ENCODE measurements around the gene NEK3. TPM values are rescaled to one million over a fixed set of nuclear protein-coding genes. Genes with fewer than 3 reads are reported as not detected.

The NEK3 gene
- total RNA-seq, 6 donors from 2014 or later = 4.4 to 34.6 (median 13.7) TPM

GRCh38 chr13:52125547-52125946 is 33.9 kb downstream of the NEK3 start:
- H3K4me1 ChIP-seq = peaks cover 5 to 22% (median 15%) of the 10 kb centered on the region in 4 donors
- no peaks in the 10 kb centered on the region for H3K27me3 ChIP-seq
- ATAC-seq (ENCODE audit: low FRiP score in 2 of 2) = no peak
- no peaks in the 10 kb centered on the region for H3K36me3 ChIP-seq
- no peak for TF ChIP-seq CTCF (IDR thresholded peaks at IDR 0.05)
- no peak for TF ChIP-seq EP300 (IDR thresholded peaks at IDR 0.05)
- TF ChIP-seq POLR2A (IDR thresholded peaks at IDR 0.05) = no peak
- TF ChIP-seq POLR2AphosphoS5 (IDR thresholded peaks at IDR 0.05) = no peak
- H3K9me3 ChIP-seq = no peaks in the 10 kb centered on the region
- no peak overlapping the region for H3K4me3 ChIP-seq
- H3K27ac ChIP-seq = no peak overlapping the region
- WGBS, 2 donors = 91 to 92% methylated on average over 3 of the region's 3 CpGs
- no peak for DNase-seq

DNA sequence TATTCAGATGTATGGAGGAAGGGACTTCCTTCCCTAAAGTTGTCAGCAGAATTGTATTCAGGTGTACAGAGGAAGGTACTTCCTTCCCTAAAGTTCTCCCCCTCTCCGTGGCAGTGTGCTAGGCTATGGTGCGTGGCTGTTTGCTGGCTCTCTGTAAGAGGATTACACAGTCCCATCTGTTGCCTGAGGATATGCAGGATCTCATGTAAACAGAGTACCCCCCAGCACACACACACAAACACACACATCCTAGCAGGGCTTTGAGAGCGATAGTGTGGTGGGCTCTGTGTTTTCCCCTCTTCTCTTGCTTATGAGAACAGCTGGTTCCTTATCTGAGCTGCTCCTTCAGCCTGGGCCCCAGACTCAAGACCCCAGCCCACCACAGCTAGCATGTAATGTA is 40.8 kb downstream of the NEK3 start:
- no peak for ATAC-seq (ENCODE audit: low FRiP score in 2 of 2)
- Histone ChIP-seq H3K27me3 (no peaks in the 10 kb centered on the region), H3K4me1 (no peaks in the 10 kb centered on the region), H3K36me3 (no peaks in the 10 kb centered on the region), H3K9me3 (no peaks in the 10 kb centered on the region), H3K4me3 (no peak overlapping the region), H3K27ac (no peak overlapping the region)
- DNase-seq = no peak
- WGBS, 2 donors = 58 to 64% methylated on average over 3 of the region's 3 CpGs
- TF ChIP-seq POLR2AphosphoS5 (IDR thresholded peaks at IDR 0.05) = no peak
- no peak for TF ChIP-seq POLR2A (IDR thresholded peaks at IDR 0.05)
- TF ChIP-seq EP300 (IDR thresholded peaks at IDR 0.05) = no peak
- no peak for TF ChIP-seq CTCF (IDR thresholded peaks at IDR 0.05)

- TF ChIP-seq POLR2AphosphoS5 (IDR thresholded peaks at IDR 0.05) = no peak
- TF ChIP-seq POLR2A (IDR thresholded peaks at IDR 0.05) = no peak
- TF ChIP-seq CTCF (IDR thresholded peaks at IDR 0.05) = no peak
- TF ChIP-seq EP300 (IDR thresholded peaks at IDR 0.05) = no peak
- Histone ChIP-seq H3K27me3 (no peaks in the 10 kb centered on the region), H3K36me3 (no peaks in the 10 kb centered on the region), H3K4me1 (no peaks in the 10 kb centered on the region), H3K4me3 (no peak overlapping the region), H3K27ac (no peak overlapping the region), H3K9me3 (no peaks in the 10 kb centered on the region)
- DNase-seq (no peak), ATAC-seq (ENCODE audit: low FRiP score in 2 of 2) (no peak)
- 85 to 94% methylated on average over 2 of the region's 2 CpGs for WGBS, 2 donors
Measured at GRCh38 chr13:52118095-52118494, 41.3 kb downstream of the NEK3 start.

GRCh38 chr13:52112591-52112990 is 46.8 kb downstream of the NEK3 start:
- H3K9me3 ChIP-seq = no peaks in the 10 kb centered on the region
- WGBS, 2 donors = 46 to 50% methylated on average over 1 of the region's 1 CpG
- no peak for ATAC-seq (ENCODE audit: low FRiP score in 2 of 2)
- H3K4me3 ChIP-seq = no peak overlapping the region
- H3K27me3 ChIP-seq = no peaks in the 10 kb centered on the region
- TF ChIP-seq POLR2AphosphoS5 (IDR thresholded peaks at IDR 0.05) = no peak
- TF ChIP-seq CTCF (IDR thresholded peaks at IDR 0.05) = no peak
- TF ChIP-seq EP300 (IDR thresholded peaks at IDR 0.05) = no peak
- TF ChIP-seq POLR2A (IDR thresholded peaks at IDR 0.05) = no peak
- H3K4me1 ChIP-seq = no peaks in the 10 kb centered on the region
- H3K27ac ChIP-seq = no peak overlapping the region
- DNase-seq = no peak
- no peaks in the 10 kb centered on the region for H3K36me3 ChIP-seq

DNA sequence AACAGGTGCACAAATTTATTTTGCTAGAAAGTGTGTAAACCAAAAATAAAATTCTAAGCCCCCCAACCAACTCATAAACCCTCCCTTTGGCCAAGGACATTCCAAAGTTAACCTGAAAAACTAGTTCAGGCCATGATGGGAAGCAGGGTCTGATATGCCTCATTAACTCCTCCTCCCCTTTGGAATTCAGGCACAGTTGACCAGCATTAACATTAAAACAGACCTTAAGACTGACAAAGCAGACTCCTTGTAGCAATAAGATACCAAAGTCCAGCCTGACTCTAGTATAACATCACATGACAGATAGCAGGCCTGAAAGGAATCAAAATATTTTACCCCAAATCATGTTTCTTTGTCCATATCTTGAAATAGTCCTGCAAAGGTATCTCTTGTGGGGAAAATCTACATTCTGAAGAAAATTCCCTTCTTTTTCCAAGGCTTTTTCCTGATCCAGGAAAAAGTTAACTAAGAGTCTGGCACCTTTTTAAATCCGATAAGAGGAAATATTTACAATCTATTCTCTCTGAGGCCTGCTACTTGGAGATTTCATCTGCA is 50.2 kb downstream of the NEK3 start:
- Histone ChIP-seq H3K9me3 (no peaks in the 10 kb centered on the region), H3K36me3 (no peaks in the 10 kb centered on the region), H3K4me1 (no peaks in the 10 kb centered on the region), H3K27ac (no peak overlapping the region), H3K4me3 (no peak overlapping the region), H3K27me3 (no peaks in the 10 kb centered on the region)
- DNase-seq = no peak
- WGBS, 2 donors = 87 to 91% methylated on average over 1 of the region's 1 CpG
- TF ChIP-seq POLR2A (IDR thresholded peaks at IDR 0.05) (no peak), CTCF (IDR thresholded peaks at IDR 0.05) (no peak), POLR2AphosphoS5 (IDR thresholded peaks at IDR 0.05) (no peak), EP300 (IDR thresholded peaks at IDR 0.05) (no peak)
- ATAC-seq (ENCODE audit: low FRiP score in 2 of 2) = no peak

All from upper lobe of left lung (tissue), 6 donors.